Measurements from ENCODE around the gene MBTPS1.

MBTPS1 gene

GRCh38 chr16:84109598-84110335, 7.0 kb downstream of the MBTPS1 start:
- intact Hi-C loops (cut with DNase I): no loop called here
- DNase-seq: peak in 3 of 42 donors; percentile 38 to 50 (median 44)

DNA sequence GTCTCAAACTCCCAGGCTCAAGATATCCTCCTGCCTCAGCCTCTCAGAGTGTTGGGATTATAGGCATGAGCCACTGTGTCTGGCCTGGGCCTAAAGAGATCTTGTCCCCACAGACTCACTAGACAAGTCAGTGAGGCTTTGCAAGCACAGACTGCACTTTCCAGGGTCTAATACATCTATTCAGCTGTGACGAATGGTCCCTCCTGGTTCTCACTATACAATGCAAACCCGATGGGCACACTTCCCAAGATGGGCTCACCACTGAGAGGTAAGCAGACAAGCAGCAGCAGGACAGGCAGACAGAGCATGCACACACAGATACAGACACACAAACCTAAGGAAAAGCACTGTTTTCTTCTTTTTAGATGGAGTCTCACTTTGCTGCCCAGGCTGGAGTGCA, 8.8 kb downstream of the MBTPS1 start:
- intact Hi-C loops (cut with DNase I): no loop called here
- DNase-seq: no peak

DNA sequence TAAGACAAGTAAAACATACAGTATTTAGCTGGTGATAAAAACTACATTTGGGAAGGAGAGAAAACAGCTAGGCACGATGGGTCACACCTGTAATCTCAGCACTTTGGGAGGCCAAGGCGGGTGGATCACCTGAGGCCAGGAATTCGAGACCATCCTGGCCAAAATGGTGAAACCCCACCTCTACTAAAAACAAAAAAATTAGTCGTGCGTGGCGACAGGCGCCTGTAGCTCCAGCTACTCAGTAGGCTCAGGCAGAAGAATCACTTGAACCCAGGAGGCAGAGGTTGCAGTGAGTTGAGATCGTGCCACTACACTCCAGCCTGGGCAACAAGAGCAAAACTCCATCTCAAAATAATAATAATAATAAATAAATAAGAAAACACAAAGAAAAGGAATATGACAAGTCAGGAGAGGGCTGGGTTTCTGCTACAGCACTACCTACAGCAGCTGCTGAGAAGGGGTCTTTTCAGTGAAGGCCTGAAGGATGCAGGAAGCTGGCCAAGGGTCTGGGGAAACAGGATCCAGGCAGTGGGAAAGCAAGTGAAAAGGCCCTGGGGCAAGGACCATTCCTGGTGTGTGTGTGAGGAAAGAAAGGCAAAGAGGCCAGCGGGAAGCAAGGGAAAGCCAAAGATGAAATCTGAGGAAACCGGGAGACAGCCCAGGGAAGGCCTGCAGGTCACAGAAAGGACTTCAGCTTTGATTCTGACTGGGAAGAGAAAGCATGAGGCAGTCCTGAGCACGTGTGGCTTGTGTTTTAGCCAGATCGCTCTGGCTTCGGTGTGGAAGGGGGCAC, 10.6 kb downstream of the MBTPS1 start:
- intact Hi-C loops (cut with DNase I): no loop called here
- DNase-seq: no peak

DNA sequence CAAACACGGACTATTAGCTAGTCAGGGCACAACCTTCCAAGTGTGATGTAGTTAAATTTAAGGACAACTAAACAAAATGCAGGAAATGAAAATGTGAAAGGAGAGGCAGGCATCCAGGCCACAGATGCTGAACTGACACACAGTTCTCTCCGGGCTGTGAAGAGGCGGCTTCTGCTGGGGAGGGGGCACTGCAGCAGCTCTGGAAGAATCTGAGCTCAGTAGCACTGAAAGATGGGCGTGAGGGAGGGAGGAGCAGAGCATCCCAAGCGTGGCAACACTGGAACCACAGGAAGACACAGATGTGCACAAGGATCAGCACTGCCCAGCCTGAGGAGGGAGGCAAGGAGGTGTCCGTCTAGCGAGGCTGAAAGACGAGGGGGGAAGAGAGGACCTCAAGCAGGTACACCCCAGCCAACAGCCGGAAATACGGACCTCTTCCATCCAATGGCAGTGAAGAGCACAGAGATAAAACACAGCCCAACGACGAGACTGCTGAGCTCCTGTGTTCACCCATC, 11.4 kb downstream of the MBTPS1 start:
- peak in 12 of 42 donors; percentile 27 to 69 (median 37) for DNase-seq
- intact Hi-C loops (cut with DNase I): no loop called here

GRCh38 chr16:84104231-84104630, 12.5 kb downstream of the MBTPS1 start:
- no peak for DNase-seq
- intact Hi-C loops (cut with DNase I): no loop called here

- intact Hi-C loops (cut with DNase I): no loop called here
- no peak for DNase-seq
Measured at GRCh38 chr16:84103678-84104077, 13.1 kb downstream of the MBTPS1 start.

- intact Hi-C loops (cut with DNase I): no loop called here
Measured at GRCh38 chr16:84098939-84099338, 17.8 kb downstream of the MBTPS1 start.

DNA sequence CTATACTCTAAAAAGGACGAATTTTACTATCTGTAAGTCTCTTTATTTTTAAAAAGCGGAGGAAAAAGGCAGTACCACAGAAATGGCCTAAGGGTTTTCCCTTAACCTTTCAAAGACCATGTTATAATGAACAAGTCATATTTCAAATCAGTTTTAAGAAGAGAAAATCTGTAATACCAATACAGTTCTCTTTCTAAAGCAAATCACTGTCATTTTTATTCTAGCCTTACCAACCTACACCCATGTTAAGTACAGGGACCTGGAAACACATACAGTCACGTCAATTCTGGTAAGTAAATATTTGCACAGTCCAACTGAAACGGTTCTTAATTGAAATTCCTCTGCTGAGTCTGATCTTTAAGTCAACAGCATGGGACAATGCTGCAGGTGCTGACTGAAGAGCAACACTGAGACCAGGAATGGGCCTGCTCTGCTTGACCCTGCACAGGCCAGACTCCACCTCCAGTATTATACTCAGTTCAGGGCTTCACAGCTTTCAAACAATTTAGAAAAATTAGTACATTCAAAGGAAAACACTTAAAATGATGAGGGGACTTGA, 20.2 kb downstream of the MBTPS1 start:
- peak in 1 of 42 donors; percentile 5 for DNase-seq

More at GRCh38 chr16:84098939-84099338, 17.8 kb downstream of the MBTPS1 start:
- DNase-seq: peak in 1 of 42 donors; percentile 9

GRCh38 chr16:84095466-84095865, 21.3 kb downstream of the MBTPS1 start:
- peak in 1 of 42 donors; percentile 29 for DNase-seq
- intact Hi-C loops (cut with DNase I): no loop called here

More for the DNA sequence above, 20.2 kb downstream of the MBTPS1 start:
- intact Hi-C loops (cut with DNase I): no loop called here

- peak in 1 of 42 donors; percentile 32 for DNase-seq
- intact Hi-C loops (cut with DNase I): no loop called here
Measured at GRCh38 chr16:84093879-84094270, 22.9 kb downstream of the MBTPS1 start.

GRCh38 chr16:84093120-84093878, 23.4 kb downstream of the MBTPS1 start:
- intact Hi-C loops (cut with DNase I): no loop called here
- DNase-seq: peak in 1 of 42 donors; percentile 35

DNA sequence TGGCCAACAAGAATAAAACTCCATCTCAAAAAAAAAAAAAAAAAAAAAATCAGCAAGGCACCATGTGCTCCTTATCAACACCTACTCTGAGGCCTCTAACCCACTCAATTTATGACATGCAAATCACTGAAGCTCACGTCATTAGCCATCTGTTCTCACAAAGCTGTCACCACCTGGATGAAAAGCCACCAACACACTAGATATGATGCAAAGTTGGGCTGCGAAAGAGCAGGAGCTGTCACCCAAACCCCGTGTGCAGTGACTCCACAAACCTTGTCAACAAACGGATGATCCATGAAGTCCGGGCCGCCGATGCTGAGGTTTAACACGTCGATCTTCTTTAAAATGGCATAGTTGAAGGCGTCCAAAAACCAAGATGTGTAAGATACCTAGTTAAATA, 25.3 kb downstream of the MBTPS1 start:
- peak in 38 of 42 donors; percentile 28 to 90 (median 62) for DNase-seq
- intact Hi-C loops (cut with DNase I): no loop called here

DNA sequence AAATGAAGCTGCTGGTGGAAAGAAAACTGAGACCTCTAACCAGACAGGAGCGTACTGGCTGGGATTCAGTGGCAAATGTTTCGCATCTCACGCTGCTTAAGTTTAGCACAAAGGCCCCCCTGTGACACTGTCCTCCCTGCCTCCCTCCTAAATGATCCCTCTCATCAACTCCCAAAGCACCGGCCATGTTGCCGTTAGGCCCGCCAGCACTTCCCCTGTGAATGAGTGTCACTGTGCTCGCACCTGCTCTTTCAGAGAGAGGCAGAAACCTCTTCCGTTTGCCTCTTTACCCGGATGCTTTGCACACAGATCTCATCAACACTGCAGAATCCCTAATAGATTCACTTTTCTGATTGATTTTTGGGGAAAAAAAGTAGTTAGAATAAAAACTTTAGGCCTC, 26.5 kb downstream of the MBTPS1 start:
- DNase-seq: peak in 24 of 42 donors; percentile 19 to 71 (median 45)
- intact Hi-C loops (cut with DNase I): no loop called here

DNA sequence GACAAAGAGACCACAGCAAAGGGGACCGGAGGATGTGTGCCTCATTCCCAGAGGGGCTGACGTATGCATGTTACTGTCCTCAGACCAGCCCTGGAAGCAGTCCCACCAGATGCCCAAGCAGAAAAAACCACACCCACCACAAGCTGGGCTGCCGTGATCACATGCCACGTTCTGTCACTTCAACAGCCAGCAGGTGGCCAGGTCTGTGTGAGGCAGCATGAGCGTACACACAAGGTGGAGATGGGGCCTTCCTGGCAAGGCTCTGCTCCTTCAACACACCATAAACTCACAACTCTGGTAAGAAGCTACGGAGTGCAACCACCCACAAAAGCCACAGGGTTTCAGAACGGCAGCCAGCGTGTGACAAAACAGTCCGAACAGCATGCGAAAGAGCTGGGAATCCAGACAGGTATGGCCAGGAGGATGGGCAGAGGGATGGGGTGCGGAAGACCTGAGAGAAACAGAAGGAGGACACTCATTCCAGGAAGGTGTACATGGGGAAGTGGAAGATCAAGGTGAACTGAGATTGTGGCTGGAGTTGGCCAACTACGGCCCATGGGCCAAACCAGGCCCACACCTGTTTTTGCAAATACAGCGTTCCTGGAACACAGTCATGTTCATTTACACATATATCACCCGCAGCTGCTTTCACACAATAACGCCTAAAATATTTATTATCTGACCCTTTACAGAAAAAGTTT, 27.9 kb downstream of the MBTPS1 start:
- peak in 3 of 42 donors; percentile 13 to 32 (median 18) for DNase-seq
- intact Hi-C loops (cut with DNase I): no loop called here

GRCh38 chr16:84087466-84088151, 29.1 kb downstream of the MBTPS1 start:
- intact Hi-C loops (cut with DNase I): no loop called here
- peak in 39 of 42 donors; percentile 34 to 90 (median 67) for DNase-seq

GRCh38 chr16:84087001-84087400, 29.7 kb downstream of the MBTPS1 start:
- DNase-seq: no peak
- intact Hi-C loops (cut with DNase I): no loop called here

- no peak for DNase-seq
- intact Hi-C loops (cut with DNase I): no loop called here
Measured at GRCh38 chr16:84086341-84086740, 30.4 kb downstream of the MBTPS1 start.

GRCh38 chr16:84085773-84086172, 31.0 kb downstream of the MBTPS1 start:
- no peak for DNase-seq
- intact Hi-C loops (cut with DNase I): no loop called here

All from head of caudate nucleus (tissue), 42 donors.